ENCODE results near the gene KDM1B.
A peak's percentile ranks its signal among the peaks of the same experiment; 100 is the strongest.
"Not testable (repeated sequence)": the region's sequence is repeated elsewhere in the genome, so short reads cannot be mapped to it uniquely, and the experiment has no call there.

Gene KDM1B

GRCh38 chr6:18151801-18152200 is 3.4 kb upstream of the KDM1B start:
- DNase-seq (ENCODE audit: low spot score) = no peak

DNA sequence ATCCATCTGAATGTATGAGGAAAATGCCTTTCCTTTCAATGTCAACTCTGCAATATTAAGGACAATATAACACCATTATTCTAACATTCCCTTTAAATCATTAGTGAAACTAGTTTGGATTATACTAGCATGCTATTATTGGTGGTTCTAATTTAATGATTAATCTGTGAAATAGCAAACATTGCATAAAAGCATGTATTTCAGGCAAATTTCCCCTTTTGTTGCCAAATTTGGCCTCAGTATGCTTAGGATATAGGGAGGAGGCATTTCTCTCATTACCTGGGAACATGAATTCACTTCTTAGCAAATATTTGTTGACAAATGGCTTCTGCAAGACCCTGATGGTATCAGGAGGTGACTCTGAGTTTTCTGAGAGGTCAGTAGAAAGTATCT is 1.9 kb upstream of the KDM1B start:
- no peak for DNase-seq (ENCODE audit: low spot score)

DNA sequence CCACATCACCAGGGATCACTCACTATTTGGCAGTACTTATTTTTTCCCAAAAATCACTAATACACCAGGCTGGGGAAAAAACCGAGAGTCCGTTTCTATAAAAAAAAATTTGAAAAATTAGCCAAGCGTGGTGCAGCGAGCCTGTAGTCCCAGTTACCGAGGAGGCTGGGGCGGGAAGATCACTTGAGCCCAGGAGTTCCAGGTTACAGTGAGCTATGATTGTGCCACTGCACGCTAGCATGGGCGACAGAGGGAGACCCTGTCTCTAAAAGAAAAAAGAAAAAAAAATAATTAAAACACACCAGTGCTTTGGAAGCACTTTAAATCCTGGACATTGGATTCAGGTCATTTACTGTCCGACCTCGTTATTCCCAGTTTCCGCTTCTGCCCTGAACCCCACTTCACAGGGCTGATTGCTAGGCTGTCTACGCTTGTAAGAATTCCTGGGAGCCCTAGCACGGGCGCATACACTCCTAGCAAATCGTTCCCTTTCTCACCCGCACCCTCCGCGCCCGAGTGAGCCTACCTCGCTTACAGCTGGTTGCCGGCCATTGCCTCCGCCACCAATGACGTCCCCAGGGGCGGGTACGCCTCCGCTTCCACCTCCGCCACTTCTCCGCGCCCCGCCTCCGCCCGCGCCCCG is 594 bp upstream of the KDM1B start, which contains the start of gene TPMT:
TPMT (minus strand) TSS at position 571 of the 643 bp plus-strand sequence. CDS start 5,950 bp downstream, outside the sequence.
- DNase-seq (ENCODE audit: low spot score) = no peak

- peak; percentile 31 for DNase-seq (ENCODE audit: low spot score)
Measured at GRCh38 chr6:18155864-18156421, 721 bp downstream of the KDM1B start.

- DNase-seq (ENCODE audit: low spot score) = no peak
Measured at GRCh38 chr6:18160911-18161310, 5.7 kb downstream of the KDM1B start.

GRCh38 chr6:18161431-18161830 is 6.2 kb downstream of the KDM1B start:
- no peak for DNase-seq (ENCODE audit: low spot score)

DNA sequence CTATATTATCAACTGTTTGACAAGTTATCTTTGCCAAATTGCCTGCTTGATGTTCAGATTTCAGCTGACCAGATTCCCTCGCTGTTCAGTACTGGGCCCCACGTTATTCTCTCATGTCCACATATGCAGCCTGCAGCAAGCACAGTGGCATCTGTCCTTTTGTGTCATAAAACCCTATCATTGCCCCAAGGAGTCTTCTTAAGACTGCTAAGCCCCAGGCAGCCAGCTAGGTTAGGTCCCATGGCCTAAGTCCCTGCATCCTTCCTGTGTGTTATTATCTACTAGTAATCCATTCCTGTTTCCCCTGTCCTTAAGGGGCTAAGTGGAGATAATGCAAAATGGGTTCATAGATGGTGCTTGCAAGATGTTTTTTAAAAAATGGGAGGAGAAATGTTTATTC is 7.2 kb downstream of the KDM1B start:
- no peak for DNase-seq (ENCODE audit: low spot score)

DNA sequence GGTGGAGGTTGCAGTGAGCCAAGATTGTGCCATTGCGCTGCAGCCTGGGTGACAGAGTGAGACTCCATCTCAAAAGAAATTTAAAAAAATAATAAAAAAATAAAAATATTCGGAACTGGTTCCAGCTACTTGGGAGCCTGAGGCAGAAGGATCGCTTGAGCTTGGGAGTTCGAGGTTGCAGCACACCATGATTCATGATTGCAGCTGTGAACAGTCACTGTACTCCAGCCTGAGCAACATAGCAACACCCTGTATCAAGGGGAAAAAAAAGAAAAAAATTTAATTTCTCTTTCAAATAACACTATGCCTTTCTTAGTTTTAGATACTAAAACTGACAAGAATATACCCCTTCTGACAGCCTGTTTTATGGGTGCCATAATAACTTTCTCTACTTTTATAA is 10.5 kb downstream of the KDM1B start:
- DNase-seq (ENCODE audit: low spot score) = no peak

DNA sequence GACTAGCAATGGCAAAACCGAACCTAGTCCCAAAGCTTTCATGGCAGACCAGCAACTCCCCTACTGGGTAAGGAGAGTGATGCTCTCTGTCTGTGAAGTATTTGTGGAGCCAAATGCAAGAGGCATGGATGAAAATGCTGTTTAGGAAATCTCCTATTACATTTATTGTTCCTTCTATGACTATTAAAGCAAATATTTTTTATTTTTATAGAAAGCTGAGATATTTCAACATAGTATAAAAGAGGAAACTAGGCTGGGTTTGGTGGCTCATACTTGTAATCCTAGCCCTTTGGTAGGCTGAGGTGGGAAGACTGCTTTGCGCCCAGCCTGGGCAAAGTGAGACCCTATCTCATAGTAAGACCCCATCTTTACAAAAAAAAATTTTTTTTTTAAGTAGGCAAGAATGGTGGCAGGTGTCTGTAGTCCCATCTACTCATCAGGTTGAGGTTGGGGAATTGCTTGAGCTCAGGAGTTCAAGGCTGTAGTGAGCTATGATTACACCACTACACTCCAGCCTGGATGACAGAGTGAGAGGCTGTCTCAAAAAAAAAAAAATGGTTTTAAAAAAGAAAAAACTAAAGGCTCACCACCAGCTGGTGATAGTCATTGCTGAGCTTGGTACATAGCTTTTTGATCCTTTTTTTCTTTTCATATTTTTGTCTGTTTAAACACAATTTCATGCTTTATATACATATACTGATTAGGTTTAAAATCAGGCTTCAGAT is 11.3 kb downstream of the KDM1B start:
- no peak for DNase-seq (ENCODE audit: low spot score)

GRCh38 chr6:18168264-18168663 is 13.0 kb downstream of the KDM1B start:
- no peak for DNase-seq (ENCODE audit: low spot score)

- no peak for DNase-seq (ENCODE audit: low spot score)
Measured at GRCh38 chr6:18171871-18172270, 16.6 kb downstream of the KDM1B start.

DNA sequence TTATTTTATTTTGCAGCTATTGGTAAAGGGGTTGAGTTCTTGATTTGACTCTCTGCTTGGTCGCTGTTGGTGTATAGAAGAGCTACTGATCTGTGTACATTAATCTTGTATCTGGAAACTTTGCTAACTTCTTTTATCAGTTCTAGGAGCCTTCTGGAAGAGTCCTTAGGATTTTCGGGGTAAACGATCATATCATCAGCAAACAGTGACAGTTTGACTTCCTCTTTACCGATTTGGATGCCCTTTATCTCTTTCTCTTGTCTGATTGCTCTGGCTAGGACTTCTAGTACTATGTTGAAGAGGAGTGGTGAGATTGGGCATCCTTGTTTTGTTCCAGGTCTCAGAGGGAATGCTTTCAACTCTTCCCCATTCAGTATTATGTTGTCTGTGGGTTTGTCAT is 21.0 kb downstream of the KDM1B start:
- DNase-seq (ENCODE audit: low spot score) = not testable (repeated sequence)

DNA sequence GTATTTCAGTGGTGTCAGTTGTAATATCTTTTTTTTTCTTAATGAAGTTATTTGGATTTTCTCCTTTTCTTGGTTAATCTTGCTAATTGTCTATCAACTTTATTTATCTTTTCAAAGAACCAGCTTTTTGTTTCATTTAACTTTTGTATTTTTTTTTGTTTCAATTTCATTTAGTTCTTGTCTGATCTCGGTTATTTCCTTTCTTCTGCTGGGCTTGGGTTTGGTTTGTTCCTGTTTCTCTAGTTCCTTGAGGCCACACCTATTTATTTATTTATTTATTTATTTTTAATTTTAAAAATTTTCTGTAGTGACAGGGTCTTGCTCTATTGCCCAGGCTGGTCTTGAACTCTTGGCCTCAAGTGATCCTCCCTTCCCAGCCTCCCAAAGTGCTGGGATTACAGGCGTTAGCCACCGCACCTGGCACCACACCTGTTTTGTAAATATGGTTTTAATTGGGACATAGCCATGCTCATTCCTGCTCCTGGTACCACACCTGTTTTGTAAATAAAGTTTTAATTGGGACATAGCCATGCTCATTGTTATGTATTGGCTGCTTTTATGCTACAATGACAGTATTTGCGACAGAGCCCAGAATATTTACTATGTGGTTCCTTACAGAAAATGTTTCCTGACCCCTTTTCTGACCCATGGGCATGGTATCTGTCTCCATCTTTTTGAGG is 22.2 kb downstream of the KDM1B start:
- DNase-seq (ENCODE audit: low spot score) = no peak

DNA sequence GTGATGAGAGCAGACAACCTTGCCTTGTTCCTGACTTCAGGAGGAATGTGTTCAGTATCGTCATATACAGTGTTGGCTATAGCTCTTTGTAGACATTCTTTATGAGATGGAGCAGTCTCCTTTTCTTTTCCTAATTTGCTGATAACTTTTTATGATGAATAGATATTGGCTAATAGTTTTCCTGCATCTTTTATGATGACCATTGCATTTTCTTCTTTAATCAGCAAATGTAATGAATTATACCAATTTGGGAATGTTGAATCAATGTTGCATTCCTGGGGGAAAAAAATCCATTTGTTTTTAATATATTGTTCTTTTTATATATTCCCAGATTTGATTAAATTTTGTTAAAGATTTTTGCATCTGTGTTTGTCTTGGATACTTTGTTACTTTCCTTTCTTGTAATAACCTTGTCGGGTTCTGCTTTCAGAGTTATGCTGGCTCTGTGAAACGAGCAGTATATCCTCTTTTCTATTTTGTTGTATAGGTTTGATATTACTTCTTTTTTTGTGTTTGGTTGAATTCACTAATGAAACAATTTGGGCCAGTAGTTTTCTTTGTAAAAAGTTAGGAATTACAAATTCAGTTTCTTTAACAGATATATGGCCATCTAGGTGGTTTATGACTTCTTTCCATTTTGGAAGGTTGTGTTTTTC is 23.9 kb downstream of the KDM1B start:
- no peak for DNase-seq (ENCODE audit: low spot score)

DNA sequence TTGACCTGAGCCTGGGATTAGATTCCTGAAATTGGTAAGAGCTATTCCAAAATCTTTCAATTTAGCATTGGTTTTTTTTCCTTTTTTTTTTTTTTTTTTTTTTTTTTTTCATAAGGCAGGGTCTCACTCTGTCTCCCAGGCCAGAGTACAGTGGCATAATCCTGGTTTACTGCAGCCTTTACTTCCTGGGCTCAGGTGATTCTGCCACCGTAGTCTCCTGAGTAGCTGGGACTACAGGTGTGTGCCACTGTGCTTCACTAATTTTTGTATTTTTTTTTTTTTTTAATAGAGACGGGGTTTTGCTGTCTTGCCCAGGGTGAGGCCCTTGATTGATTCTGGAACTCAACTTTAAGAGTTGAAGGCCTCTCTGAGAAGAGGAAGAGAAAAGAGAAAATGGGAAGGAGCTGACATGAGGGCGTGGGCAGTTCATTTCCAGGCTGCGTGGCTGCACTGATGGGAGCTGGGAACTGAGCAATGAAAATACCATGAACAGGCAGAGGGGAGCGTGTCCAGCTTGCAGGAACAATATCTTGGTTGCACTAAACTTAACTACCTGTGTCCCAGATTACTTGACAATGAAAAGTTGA is 24.6 kb downstream of the KDM1B start:
- peak; percentile 44 for DNase-seq (ENCODE audit: low spot score)

DNA sequence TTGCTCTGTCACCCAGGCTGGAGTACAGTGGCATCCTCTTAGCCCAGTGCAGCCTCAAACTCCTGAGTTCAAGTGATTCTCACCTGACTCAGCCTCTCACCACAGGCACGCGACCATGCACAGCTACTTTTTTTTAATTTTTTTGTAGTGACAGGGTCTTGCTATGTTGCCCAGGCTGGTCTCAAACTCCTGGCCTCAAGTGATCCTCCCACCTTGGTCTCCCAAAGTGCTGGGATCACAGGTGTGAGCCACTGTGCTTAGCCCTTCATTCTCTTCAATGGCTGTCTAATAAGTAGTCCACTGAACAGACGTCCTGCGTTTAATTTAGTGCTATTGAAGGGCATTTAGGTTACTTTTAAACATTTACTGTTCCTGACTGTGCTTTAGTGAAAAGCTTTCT is 27.3 kb downstream of the KDM1B start:
- no peak for DNase-seq (ENCODE audit: low spot score)

- DNase-seq (ENCODE audit: low spot score) = no peak
Measured at GRCh38 chr6:18183766-18184165, 28.5 kb downstream of the KDM1B start.

DNA sequence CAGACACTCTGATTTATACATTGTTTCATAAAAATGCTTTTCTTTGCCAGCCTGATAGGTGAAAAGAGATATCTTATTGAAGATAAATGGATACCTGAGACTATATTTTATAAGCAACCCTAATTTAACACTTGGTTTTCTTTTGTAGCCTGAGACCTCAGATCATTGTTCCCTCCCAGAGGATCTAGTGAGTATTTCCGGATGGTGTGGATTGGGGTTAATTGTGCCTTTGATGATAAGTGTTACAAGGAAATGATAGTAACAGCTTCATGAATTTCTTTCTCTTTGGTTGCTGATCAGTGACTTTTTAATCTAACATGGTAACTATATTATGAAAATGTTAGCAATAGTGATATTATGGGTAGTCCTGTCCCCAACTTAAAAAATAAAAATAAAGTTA is 30.4 kb downstream of the KDM1B start:
- no peak for DNase-seq (ENCODE audit: low spot score)

GRCh38 chr6:18186033-18186432 is 30.8 kb downstream of the KDM1B start:
- no peak for DNase-seq (ENCODE audit: low spot score)

DNA sequence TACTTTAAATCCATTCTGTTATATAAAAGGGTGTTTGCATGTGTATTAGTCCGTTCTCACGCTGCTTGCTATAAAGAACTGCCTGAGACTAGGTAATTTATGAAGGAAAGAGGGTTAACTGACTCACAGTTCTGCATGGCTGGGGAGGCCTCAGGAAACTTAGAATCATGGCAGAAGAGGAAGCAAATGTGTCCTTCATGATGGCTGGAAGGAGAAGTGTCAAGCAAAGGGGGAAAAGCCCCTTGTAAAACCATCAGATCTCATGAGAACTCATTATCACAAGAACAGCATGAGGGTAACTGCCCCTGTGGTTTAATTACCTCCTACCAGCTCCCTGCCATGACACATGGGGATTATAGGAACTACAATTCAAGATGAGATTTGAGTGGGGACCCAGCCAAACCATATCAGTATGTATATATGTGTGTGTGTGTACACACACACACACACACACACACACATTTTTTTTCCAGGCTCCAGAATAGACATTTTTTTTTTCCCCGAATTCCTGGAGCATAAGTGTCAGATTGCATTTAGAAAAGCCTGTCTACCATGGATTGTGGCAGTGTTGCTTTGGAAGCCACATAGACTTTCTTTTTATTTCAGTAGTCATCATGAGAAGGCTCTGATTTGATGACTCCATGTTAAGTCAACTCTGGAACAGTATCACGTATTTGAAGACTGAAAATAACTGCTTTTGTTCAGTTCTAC is 31.5 kb downstream of the KDM1B start:
- no peak for DNase-seq (ENCODE audit: low spot score)

DNA sequence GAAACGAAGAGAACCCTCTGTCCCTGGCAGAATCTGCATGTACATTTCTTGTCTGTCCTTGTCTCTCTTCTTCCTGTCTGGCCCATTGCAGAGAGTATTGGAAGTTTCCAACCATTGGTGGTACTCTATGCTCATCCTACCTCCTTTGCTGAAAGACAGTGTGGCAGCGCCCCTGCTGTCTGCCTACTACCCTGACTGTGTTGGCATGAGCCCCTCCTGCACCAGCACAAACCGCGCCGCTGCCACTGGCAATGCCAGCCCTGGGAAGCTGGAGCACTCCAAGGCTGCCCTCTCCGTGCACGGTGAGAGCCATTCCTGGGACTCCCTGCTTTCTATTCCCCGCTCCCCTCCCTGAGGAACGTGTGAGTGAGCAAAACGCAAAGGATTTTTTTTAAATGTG is 32.5 kb downstream of the KDM1B start:
- no peak for DNase-seq (ENCODE audit: low spot score)

All from globus pallidus (tissue), 1 donor.